Mesenchymal stem cell (in vitro differentiated cells and primary cell): ENCODE measurements around the gene STRN3.
"Not testable (repeated sequence)": the region's sequence is repeated elsewhere in the genome, so short reads cannot be mapped to it uniquely, and the experiment has no call there.

Experiments
- DNase-seq: peaks from one replicate; pipeline ENCODE4 v3.0.0-alpha.2; 2013
- H2AFZ ChIP-seq: one replicate; pipeline ENCODE4 v1.6.1; 2013; ENCODE audit warnings: low read depth, mild to moderate bottlenecking, control low read depth, inconsistent platforms, low read length, moderate library complexity
- H2AK5ac ChIP-seq: 2 replicates; pipeline ENCODE4 v1.6.1; 2013; ENCODE audit warnings: low read length, moderate library complexity, mild to moderate bottlenecking, inconsistent platforms; ENCODE audit not compliant: severe bottlenecking
- H2BK120ac ChIP-seq: one replicate; pipeline ENCODE4 v1.6.1; 2013; ENCODE audit warnings: low read depth, mild to moderate bottlenecking, inconsistent platforms, low read length, moderate library complexity
- H2BK12ac ChIP-seq, 2 experiments: one replicate each; pipeline ENCODE4 v1.6.1; 2013; ENCODE audit warnings: inconsistent platforms in 2 of 2, low read length in 2 of 2, mild to moderate bottlenecking in 2 of 2, moderate library complexity in 2 of 2, control low read depth in 1 of 2
- H2BK15ac ChIP-seq: one replicate; pipeline ENCODE4 v1.6.1; 2013; ENCODE audit warnings: mild to moderate bottlenecking, low read depth, inconsistent platforms; ENCODE audit not compliant: poor library complexity, severe bottlenecking
- H2BK5ac ChIP-seq: 2 replicates; pipeline ENCODE4 v1.6.1; 2013; ENCODE audit warnings: low read depth, mild to moderate bottlenecking, low read length, control low read depth, inconsistent platforms; ENCODE audit not compliant: poor library complexity, severe bottlenecking
- H3K14ac ChIP-seq, 2 experiments: one replicate each; pipeline ENCODE4 v1.6.1; 2013; ENCODE audit warnings: inconsistent platforms in 2 of 2, low read length in 2 of 2, control low read depth in 1 of 2, mild to moderate bottlenecking in 1 of 2, moderate library complexity in 1 of 2
- H3K18ac ChIP-seq, 2 experiments: one replicate each; pipeline ENCODE4 v1.6.1; 2013; ENCODE audit warnings: inconsistent platforms in 2 of 2, low read length in 2 of 2, control low read depth in 1 of 2, low read depth in 1 of 2, mild to moderate bottlenecking in 1 of 2
- H3K23ac ChIP-seq, 2 experiments: one replicate each; pipeline ENCODE4 v1.6.1; 2013; ENCODE audit warnings: inconsistent platforms in 2 of 2, low read length in 2 of 2, mild to moderate bottlenecking in 2 of 2, moderate library complexity in 2 of 2, control low read depth in 1 of 2
- H3K27ac ChIP-seq: 2 replicates; pipeline ENCODE4 v1.5.1; 2013; ENCODE audit warnings: mild to moderate bottlenecking, moderate library complexity, low read length, control low read depth, inconsistent platforms; ENCODE audit not compliant: poor library complexity, severe bottlenecking
- H3K27me3 ChIP-seq, 2 experiments: 2 replicates each; pipeline versions ENCODE4 v1.6.1 to v1.7.0; 2013; ENCODE audit warnings: low read length in 2 of 2, mild to moderate bottlenecking in 2 of 2, moderate library complexity in 2 of 2, control low read depth in 1 of 2, inconsistent platforms in 1 of 2; ENCODE audit not compliant: control insufficient read depth in 1 of 2, insufficient read depth in 1 of 2
- H3K36me3 ChIP-seq, 2 experiments: 2 replicates each; pipeline versions ENCODE4 v1.6.1 to v1.7.0; 2013; ENCODE audit warnings: low read length in 2 of 2, control low read depth in 1 of 2, inconsistent platforms in 1 of 2, low read depth in 1 of 2, mild to moderate bottlenecking in 1 of 2; ENCODE audit not compliant: insufficient read depth in 2 of 2, control insufficient read depth in 1 of 2
- H3K4ac ChIP-seq, 2 experiments: one replicate each; pipeline ENCODE4 v1.6.1; 2013; ENCODE audit warnings: inconsistent platforms in 2 of 2, low read length in 2 of 2, mild to moderate bottlenecking in 2 of 2, moderate library complexity in 2 of 2, control low read depth in 1 of 2, low read depth in 1 of 2
- H3K4me1 ChIP-seq: 2 replicates; pipeline ENCODE4 v1.6.1; 2013; ENCODE audit warnings: low read depth, low read length, control low read depth; ENCODE audit not compliant: control insufficient read depth, insufficient read depth
- H3K4me2 ChIP-seq: 2 replicates; pipeline ENCODE4 v1.6.1; 2013; ENCODE audit warnings: low read length, mild to moderate bottlenecking, inconsistent platforms; ENCODE audit not compliant: poor library complexity, severe bottlenecking
- H3K4me3 ChIP-seq, 2 experiments: 2 replicates each; pipeline versions ENCODE4 v1.5.1 to v1.7.0; 2013; ENCODE audit warnings: low read length in 2 of 2, mild to moderate bottlenecking in 2 of 2, control low read depth in 1 of 2, low read depth in 1 of 2; ENCODE audit not compliant: insufficient read depth in 1 of 2
- H3K79me1 ChIP-seq: replicated peaks from 2 replicates; pipeline ENCODE4 v1.6.1; 2013; ENCODE audit warnings: mild to moderate bottlenecking, control low read depth, low read length, inconsistent platforms; ENCODE audit not compliant: poor library complexity, severe bottlenecking
- H3K9ac ChIP-seq: 2 replicates; pipeline ENCODE4 v1.7.0; 2013; ENCODE audit warnings: mild to moderate bottlenecking, low read length, moderate library complexity
- H3K9me3 ChIP-seq: 2 replicates; pipeline ENCODE4 v1.7.0; 2013; ENCODE audit warnings: mild to moderate bottlenecking, low read length; ENCODE audit not compliant: control insufficient read depth
- H4K8ac ChIP-seq: one replicate; pipeline ENCODE4 v1.6.1; 2013; ENCODE audit warnings: inconsistent platforms, mild to moderate bottlenecking, low read length, moderate library complexity
- H4K91ac ChIP-seq: one replicate; pipeline ENCODE4 v1.6.1; 2013; ENCODE audit warnings: mild to moderate bottlenecking, low read length, inconsistent platforms
- WGBS: methylation state at CpG from one replicate; pipeline ENCODE4 v1.1.7; 2013; ENCODE audit warnings: mixed read lengths; 5-methylcytosine and 5-hydroxymethylcytosine counted together

Gene STRN3

GRCh38 chr14:30965861-30966260 is 60.3 kb downstream of the STRN3 start:
- not testable (repeated sequence) for H3K9ac ChIP-seq, DNase-seq, H2BK5ac ChIP-seq, H2BK15ac ChIP-seq, H3K18ac ChIP-seq, H3K4me2 ChIP-seq, H3K14ac ChIP-seq, H3K4me3 ChIP-seq, H3K9me3 ChIP-seq, H3K79me1 ChIP-seq, H2BK12ac ChIP-seq, H3K27me3 ChIP-seq, H3K27ac ChIP-seq, H3K4ac ChIP-seq, H3K4me1 ChIP-seq, H4K8ac ChIP-seq, H2BK120ac ChIP-seq, H3K23ac ChIP-seq, H4K91ac ChIP-seq, H2AK5ac ChIP-seq, H2AFZ ChIP-seq
- peaks cover 19 to 21% of the 10 kb centered on the region in 2 experiments for H3K36me3 ChIP-seq
- WGBS, result 89% methylated on average over 8 of the region's 8 CpGs

- H2AK5ac ChIP-seq, H3K4me1 ChIP-seq, H3K4me3 ChIP-seq, H2BK15ac ChIP-seq, H4K8ac ChIP-seq, H2BK5ac ChIP-seq, H3K27ac ChIP-seq, H3K27me3 ChIP-seq, H3K14ac ChIP-seq, H3K18ac ChIP-seq, H2BK12ac ChIP-seq, H3K23ac ChIP-seq, DNase-seq, H3K9ac ChIP-seq, H3K9me3 ChIP-seq, H4K91ac ChIP-seq, H3K4me2 ChIP-seq, H2AFZ ChIP-seq, H3K79me1 ChIP-seq, H3K4ac ChIP-seq: not testable (repeated sequence)
- H2BK120ac ChIP-seq, result peak overlapping the region; percentile 3
- peaks cover 19 to 24% of the 10 kb centered on the region in 2 experiments for H3K36me3 ChIP-seq
- 83% methylated on average over 2 of the region's 2 CpGs for WGBS
Observed at GRCh38 chr14:30962537-30962936, 63.6 kb downstream of the STRN3 start.

- Histone ChIP-seq H3K4me3 (no peak overlapping the region), H2BK5ac (no peak overlapping the region)
Observed at GRCh38 chr14:30961330-30961729, 64.8 kb downstream of the STRN3 start.

DNA sequence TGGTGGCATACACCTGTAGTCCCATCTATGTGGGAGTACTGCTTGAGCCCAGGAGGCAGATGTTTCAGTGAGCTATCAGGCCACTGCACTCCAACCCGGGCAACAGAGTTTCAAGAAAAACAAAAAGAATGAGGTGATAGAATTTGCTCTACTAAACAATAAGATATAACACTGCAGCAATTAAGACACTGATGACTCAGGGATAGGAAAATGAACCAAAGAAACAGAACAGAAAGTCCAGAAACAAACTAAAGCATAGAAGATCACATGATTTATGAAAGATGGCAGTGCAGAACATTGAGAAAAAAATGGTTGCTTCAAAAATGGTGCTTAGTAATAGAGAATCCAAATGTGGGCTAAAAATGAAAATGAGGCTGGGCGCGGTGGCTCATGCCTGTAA is 66.0 kb downstream of the STRN3 start:
- Histone ChIP-seq H3K9me3 (no peaks in the 10 kb centered on the region), H2BK5ac (no peak overlapping the region), H3K9ac (no peak overlapping the region), H3K36me3 (peaks cover 6 to 22% of the 10 kb centered on the region in 2 experiments), H4K8ac (no peak overlapping the region), H3K4ac (no peak overlapping the region), H3K23ac (no peak overlapping the region), H3K4me1 (peaks cover 4% of the 10 kb centered on the region), H2BK120ac (no peak overlapping the region), H2BK12ac (no peak overlapping the region), H2AFZ (no peak overlapping the region), H3K18ac (no peak overlapping the region), H3K27me3 (no peaks in the 10 kb centered on the region), H3K79me1 (peaks cover 4% of the 10 kb centered on the region), H2BK15ac (no peak overlapping the region), H2AK5ac (no peak overlapping the region), H3K14ac (no peak overlapping the region), H3K4me3 (no peak overlapping the region), H3K27ac (no peak overlapping the region), H3K4me2 (no peak overlapping the region), H4K91ac (no peak overlapping the region)
- no peak for DNase-seq
- WGBS, result 100% methylated on average over 2 of the region's 3 CpGs

More at GRCh38 chr14:30961330-30961729, 64.8 kb downstream of the STRN3 start:
- no peak for DNase-seq
- Histone ChIP-seq H3K9ac (no peak overlapping the region), H3K27ac (no peak overlapping the region), H2AK5ac (no peak overlapping the region), H3K36me3 (peaks cover 12 to 19% of the 10 kb centered on the region in 2 experiments), H4K8ac (no peak overlapping the region), H2BK120ac (no peak overlapping the region), H2AFZ (no peak overlapping the region), H3K18ac (no peak overlapping the region), H3K27me3 (no peaks in the 10 kb centered on the region), H3K14ac (no peak overlapping the region), H4K91ac (no peak overlapping the region), H3K4ac (no peak overlapping the region), H3K23ac (no peak overlapping the region), H2BK15ac (no peak overlapping the region), H2BK12ac (no peak overlapping the region), H3K4me1 (peaks cover 4% of the 10 kb centered on the region), H3K79me1 (peaks cover 4% of the 10 kb centered on the region), H3K9me3 (no peaks in the 10 kb centered on the region), H3K4me2 (no peak overlapping the region)
- 90% methylated on average over 2 of the region's 5 CpGs for whole genome bisulfite sequencing
